ENCODE measurements around the gene C10orf95. TPM values are rescaled to one million over a fixed set of nuclear protein-coding genes. Genes with fewer than 3 reads are reported as not detected.

Gene C10orf95
- total and polyA plus RNA-seq, 2 experiments from 2014 or later: 0.69 to 1.1 TPM

DNA sequence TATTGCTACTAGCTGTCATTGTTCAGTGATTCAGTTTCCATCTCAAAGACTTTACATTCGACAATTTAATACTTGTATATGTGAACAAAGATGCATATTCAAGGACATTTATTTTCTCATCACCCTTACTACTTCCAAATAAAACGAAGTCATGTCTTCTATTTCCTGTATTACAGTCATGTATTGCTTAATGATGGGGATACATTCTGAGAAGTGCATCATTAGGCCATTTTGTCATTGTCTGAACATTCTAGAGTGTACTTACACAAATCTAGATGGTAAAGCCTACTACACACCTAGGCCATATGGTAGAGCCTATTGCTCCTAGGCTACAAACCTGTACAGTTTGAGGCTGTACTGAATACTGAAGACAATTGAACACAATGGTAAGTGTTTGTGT is 6.5 kb downstream of the C10orf95 start:
- Mint-ChIP-seq H3K9me3 (no peaks in the 10 kb centered on the region), H3K4me1 (peaks cover 8% of the 10 kb centered on the region), H3K27ac (no peak overlapping the region), H3K27me3 (ENCODE audit: insufficient read depth, low read depth, poor library complexity) (peaks cover 4% of the 10 kb centered on the region), H3K36me3 (ENCODE audit: low read depth) (no peaks in the 10 kb centered on the region), H3K4me3 (no peak overlapping the region)
- ATAC-seq: no peak
- Histone ChIP-seq H3K79me2 (replicated peaks; ENCODE audit: insufficient read depth) (no peaks in the 10 kb centered on the region), H3K27ac (ENCODE audit: low read depth) (no peak overlapping the region), H3K9me2 (ENCODE audit: insufficient read depth) (no peaks in the 10 kb centered on the region), H3K4me3 (no peak overlapping the region), H2AFZ (no peak overlapping the region), H3K4me1 (ENCODE audit: insufficient read depth) (peaks cover 11% of the 10 kb centered on the region; the same call in 1 of the 2 replicates), H3K27me3 (ENCODE audit: insufficient read depth) (no peaks in the 10 kb centered on the region), H3K36me3 (ENCODE audit: insufficient read depth) (no peaks in the 10 kb centered on the region), H3F3A (replicated peaks; ENCODE audit: low read depth) (peaks cover 6% of the 10 kb centered on the region; the same call in 1 of the 2 replicates), H4K20me1 (replicated peaks; ENCODE audit: insufficient read depth) (no peaks in the 10 kb centered on the region), H3K4me2 (no peak overlapping the region)
- no peak for TF ChIP-seq EZH2 (IDR thresholded peaks at IDR 0.05; ENCODE audit: low read depth, unreplicated experiment)
- TF ChIP-seq, protein P1, sequence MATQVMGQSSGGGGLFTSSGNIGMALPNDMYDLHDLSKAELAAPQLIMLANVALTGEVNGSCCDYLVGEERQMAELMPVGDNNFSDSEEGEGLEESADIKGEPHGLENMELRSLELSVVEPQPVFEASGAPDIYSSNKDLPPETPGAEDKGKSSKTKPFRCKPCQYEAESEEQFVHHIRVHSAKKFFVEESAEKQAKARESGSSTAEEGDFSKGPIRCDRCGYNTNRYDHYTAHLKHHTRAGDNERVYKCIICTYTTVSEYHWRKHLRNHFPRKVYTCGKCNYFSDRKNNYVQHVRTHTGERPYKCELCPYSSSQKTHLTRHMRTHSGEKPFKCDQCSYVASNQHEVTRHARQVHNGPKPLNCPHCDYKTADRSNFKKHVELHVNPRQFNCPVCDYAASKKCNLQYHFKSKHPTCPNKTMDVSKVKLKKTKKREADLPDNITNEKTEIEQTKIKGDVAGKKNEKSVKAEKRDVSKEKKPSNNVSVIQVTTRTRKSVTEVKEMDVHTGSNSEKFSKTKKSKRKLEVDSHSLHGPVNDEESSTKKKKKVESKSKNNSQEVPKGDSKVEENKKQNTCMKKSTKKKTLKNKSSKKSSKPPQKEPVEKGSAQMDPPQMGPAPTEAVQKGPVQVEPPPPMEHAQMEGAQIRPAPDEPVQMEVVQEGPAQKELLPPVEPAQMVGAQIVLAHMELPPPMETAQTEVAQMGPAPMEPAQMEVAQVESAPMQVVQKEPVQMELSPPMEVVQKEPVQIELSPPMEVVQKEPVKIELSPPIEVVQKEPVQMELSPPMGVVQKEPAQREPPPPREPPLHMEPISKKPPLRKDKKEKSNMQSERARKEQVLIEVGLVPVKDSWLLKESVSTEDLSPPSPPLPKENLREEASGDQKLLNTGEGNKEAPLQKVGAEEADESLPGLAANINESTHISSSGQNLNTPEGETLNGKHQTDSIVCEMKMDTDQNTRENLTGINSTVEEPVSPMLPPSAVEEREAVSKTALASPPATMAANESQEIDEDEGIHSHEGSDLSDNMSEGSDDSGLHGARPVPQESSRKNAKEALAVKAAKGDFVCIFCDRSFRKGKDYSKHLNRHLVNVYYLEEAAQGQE (IDR thresholded peaks at IDR 0.05; ENCODE audit: unreplicated experiment): no peak
- TF ChIP-seq STAT1 (IDR thresholded peaks at IDR 0.05; ENCODE audit: unreplicated experiment): no peak
- TF ChIP-seq, protein P2, sequence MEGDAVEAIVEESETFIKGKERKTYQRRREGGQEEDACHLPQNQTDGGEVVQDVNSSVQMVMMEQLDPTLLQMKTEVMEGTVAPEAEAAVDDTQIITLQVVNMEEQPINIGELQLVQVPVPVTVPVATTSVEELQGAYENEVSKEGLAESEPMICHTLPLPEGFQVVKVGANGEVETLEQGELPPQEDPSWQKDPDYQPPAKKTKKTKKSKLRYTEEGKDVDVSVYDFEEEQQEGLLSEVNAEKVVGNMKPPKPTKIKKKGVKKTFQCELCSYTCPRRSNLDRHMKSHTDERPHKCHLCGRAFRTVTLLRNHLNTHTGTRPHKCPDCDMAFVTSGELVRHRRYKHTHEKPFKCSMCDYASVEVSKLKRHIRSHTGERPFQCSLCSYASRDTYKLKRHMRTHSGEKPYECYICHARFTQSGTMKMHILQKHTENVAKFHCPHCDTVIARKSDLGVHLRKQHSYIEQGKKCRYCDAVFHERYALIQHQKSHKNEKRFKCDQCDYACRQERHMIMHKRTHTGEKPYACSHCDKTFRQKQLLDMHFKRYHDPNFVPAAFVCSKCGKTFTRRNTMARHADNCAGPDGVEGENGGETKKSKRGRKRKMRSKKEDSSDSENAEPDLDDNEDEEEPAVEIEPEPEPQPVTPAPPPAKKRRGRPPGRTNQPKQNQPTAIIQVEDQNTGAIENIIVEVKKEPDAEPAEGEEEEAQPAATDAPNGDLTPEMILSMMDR (conservative IDR thresholded peaks at IDR 0.05; ENCODE audit: low read depth in 2 of 2): no peak
- no peak for TF ChIP-seq EZH2phosphoT487 (IDR thresholded peaks at IDR 0.05; ENCODE audit: unreplicated experiment)
- TF ChIP-seq JUNB (IDR thresholded peaks at IDR 0.05; ENCODE audit: unreplicated experiment): no peak
- TF ChIP-seq ZNF331 (CRISPR knock-in tag; IDR thresholded peaks at IDR 0.05; ENCODE audit: low read depth): no peak
- TF ChIP-seq NANOG (IDR thresholded peaks at IDR 0.05; ENCODE audit: borderline replicate concordance): no peak
- no peak for TF ChIP-seq ETS1 (IDR thresholded peaks at IDR 0.05)
- TF ChIP-seq POLR2AphosphoS5 (IDR thresholded peaks at IDR 0.05; ENCODE audit: low read depth): no peak
- no peak for TF ChIP-seq ZNF114 (CRISPR knock-in tag; IDR thresholded peaks at IDR 0.05)
- TF ChIP-seq ZNF462 (CRISPR knock-in tag; IDR thresholded peaks at IDR 0.05): no peak
- no peak for TF ChIP-seq CREB1 (CRISPR knock-in tag; IDR thresholded peaks at IDR 0.05; ENCODE audit: low read depth)
- DNase-seq (ENCODE audit: low spot score): no peak
